ENCODE measurements around the gene SP3. TPM values are rescaled to one million over a fixed set of nuclear protein-coding genes. Genes with fewer than 3 reads are reported as not detected.

The SP3 gene
- total and polyA plus RNA-seq, 9 of the 15 experiments (the other 6 are each of a cell fraction or from before 2014, with no cell fraction given): 12.0 to 106 (median 74.9) TPM

GRCh38 chr2:173860566-173860965 is 104.6 kb downstream of the SP3 start:
- no TSS peak for BruUV-seq (replicated peaks)
- no peak for DNase-seq (ENCODE audit: extremely low read depth in 1 of 4, low spot score in 3 of 4)
- no peak for ATAC-seq
- no peak overlapping the region for H2AFZ ChIP-seq (ENCODE audit: low read depth, low read length)
- no peak overlapping the region for H3K27ac ChIP-seq (ENCODE audit: extremely low read depth, low read depth, low read length)
- TF ChIP-seq NR2F6 (CRISPR knock-in tag; IDR thresholded peaks at IDR 0.05) (no peak), RBM25 (IDR thresholded peaks at IDR 0.05; ENCODE audit: low read depth, low read length, severe bottlenecking) (peak; percentile 4)
- FAIRE-seq: no peak
- no peak overlapping the region for H3K9ac ChIP-seq (ENCODE audit: insufficient read depth in 1 of 2, low read depth in 2 of 2, low read length in 2 of 2)
- H3K9me1 ChIP-seq (ENCODE audit: control insufficient read depth, insufficient read depth, low read length): no peaks in the 10 kb centered on the region
- H4K20me1 ChIP-seq (replicated peaks; ENCODE audit: control insufficient read depth, insufficient read depth, low read length): no peaks in the 10 kb centered on the region
- no peaks in the 10 kb centered on the region for H3K79me2 ChIP-seq (ENCODE audit: control insufficient read depth, insufficient read depth, low read length)
- CTCF ChIA-PET (ENCODE audit: low intra/inter-chr PET ratio): no interaction called here
- no peaks in the 10 kb centered on the region for H3K9me3 ChIP-seq (replicated peaks; ENCODE audit: control insufficient read depth, insufficient read depth, low read depth, low read length)
- 0% methylated on average over 6 of the region's 6 CpGs for WGBS (ENCODE audit: insufficient coverage, low coverage, missing lambda C conversion rate)
- in situ Hi-C loops (cut with MboI): no loop called here
- H3K36me3 ChIP-seq (ENCODE audit: control insufficient read depth, insufficient read depth, low read length): no peaks in the 10 kb centered on the region
- POLR2A ChIA-PET: no interaction called here
- H3K4me3 ChIP-seq: no peak overlapping the region
- no peak overlapping the region for H3K4me2 ChIP-seq (ENCODE audit: insufficient read depth, low read length)
- H3K27me3 ChIP-seq (ENCODE audit: control insufficient read depth in 2 of 2, insufficient read depth in 2 of 2, low read length in 2 of 2): peaks cover 37 to 52% of the 10 kb centered on the region in 2 experiments
- intact Hi-C loops (cut with micrococcal nuclease): no loop called here
- no peaks in the 10 kb centered on the region for H3K4me1 ChIP-seq (replicated peaks in 1 of 2; ENCODE audit: control insufficient read depth in 2 of 2, insufficient read depth in 2 of 2, low read length in 2 of 2)

- intact Hi-C loops (cut with micrococcal nuclease) (no loop called here), in situ Hi-C loops (cut with MboI) (no loop called here)
- no peak overlapping the region for H2AFZ ChIP-seq (ENCODE audit: low read depth, low read length)
- H3K9me3 ChIP-seq (replicated peaks; ENCODE audit: control insufficient read depth, insufficient read depth, low read depth, low read length): no peaks in the 10 kb centered on the region
- H3K4me3 ChIP-seq: no peak overlapping the region
- no peaks in the 10 kb centered on the region for H3K9me1 ChIP-seq (ENCODE audit: control insufficient read depth, insufficient read depth, low read length)
- DNase-seq (ENCODE audit: extremely low read depth in 1 of 4, low spot score in 3 of 4) (no peak), FAIRE-seq (no peak), ATAC-seq (peak; percentile 53)
- BruUV-seq (replicated peaks): no TSS peak
- 0% methylated on average over 2 of the region's 2 CpGs for WGBS (ENCODE audit: insufficient coverage, low coverage, missing lambda C conversion rate)
- no peak overlapping the region for H3K4me2 ChIP-seq (ENCODE audit: insufficient read depth, low read length)
- ChIA-PET CTCF (ENCODE audit: low intra/inter-chr PET ratio) (no interaction called here), POLR2A (interaction anchor here (0.6 kb wide), 1 partner anchor 15 kb away, joined by 3 read pairs; no protein-coding TSS in a partner anchor)
- no peak overlapping the region for H3K9ac ChIP-seq (ENCODE audit: insufficient read depth in 1 of 2, low read depth in 2 of 2, low read length in 2 of 2)
- H3K27ac ChIP-seq (ENCODE audit: extremely low read depth, low read depth, low read length): no peak overlapping the region
- no peaks in the 10 kb centered on the region for H3K4me1 ChIP-seq (replicated peaks in 1 of 2; ENCODE audit: control insufficient read depth in 2 of 2, insufficient read depth in 2 of 2, low read length in 2 of 2)
- H3K27me3 ChIP-seq (ENCODE audit: control insufficient read depth in 2 of 2, insufficient read depth in 2 of 2, low read length in 2 of 2): peaks cover 37 to 52% of the 10 kb centered on the region in 2 experiments
- H4K20me1 ChIP-seq (replicated peaks; ENCODE audit: control insufficient read depth, insufficient read depth, low read length): no peaks in the 10 kb centered on the region
- H3K36me3 ChIP-seq (ENCODE audit: control insufficient read depth, insufficient read depth, low read length): no peaks in the 10 kb centered on the region
- H3K79me2 ChIP-seq (ENCODE audit: control insufficient read depth, insufficient read depth, low read length): no peaks in the 10 kb centered on the region
- TF ChIP-seq GATAD2A (IDR thresholded peaks at IDR 0.05) (no peak), CBFB (CRISPR knock-in tag; IDR thresholded peaks at IDR 0.05) (no peak), REST (IDR thresholded peaks at IDR 0.05; ENCODE audit: borderline replicate concordance) (no peak), REST (CRISPR knock-in tag; IDR thresholded peaks at IDR 0.05; ENCODE audit: low read depth) (no peak), ZBED1 (IDR thresholded peaks at IDR 0.05) (no peak), ZNF561 (CRISPR knock-in tag; conservative IDR thresholded peaks at IDR 0.05) (no peak)
Measured at GRCh38 chr2:173860082-173860481, 105.1 kb downstream of the SP3 start.

All from K562 (cell line).